B cell (primary cell): ENCODE measurements around the gene GXYLT1. TPM values are rescaled to one million over a fixed set of nuclear protein-coding genes. Genes with fewer than 3 reads are reported as not detected.

Experiments
- ATAC-seq: fragments of 200-7000 bp; cut with Tn5 transposase; one replicate; pipeline ENCODE4 v1.10.0; 2021; ENCODE audit warnings: low read depth, mild to moderate bottlenecking, moderate number of reproducible peaks, moderate library complexity
- CTCF ChIA-PET: fragments of 350-600 bp; sonication (Branson Sonifier 250); formaldehyde crosslinking; loops from one replicate; lab custom pipeline; 2021; ENCODE audit warnings: antibody characterized with exemption, inconsistent platforms; lab: Charles Lee
- POLR2A ChIA-PET: fragments of 350-600 bp; sonication (Branson Sonifier 250); formaldehyde crosslinking; loops from one replicate; lab custom pipeline; 2021; ENCODE audit warnings: antibody characterized with exemption; lab: Charles Lee
- DNase-seq: peaks from one replicate; pipeline ENCODE4 v3.0.0; 2013
- H2AFZ ChIP-seq: 2 replicates; pipeline ENCODE4 v1.6.1; 2012; ENCODE audit warnings: mild to moderate bottlenecking, low read depth, low read length; ENCODE audit not compliant: insufficient read depth, poor library complexity, severe bottlenecking
- H3K27ac ChIP-seq, 2 donors: 1 replicate in 1 of 2; 2 replicates in 1 of 2; pipeline ENCODE4 v1.5.1; 2012 to 2013; ENCODE audit warnings: low read length in 2 of 2, mild to moderate bottlenecking in 2 of 2, moderate library complexity in 1 of 2
- H3K27me3 ChIP-seq, 4 experiments: fragments of 200-600 bp in 1 of 4; sonication (generic) in 1 of 4; replicated peaks in 1 of 4; 1 replicate in 2 of 4; 2 replicates in 2 of 4; pipeline versions ENCODE4 v1.6.1 to v1.7.0; 2013 to 2016; ENCODE audit warnings: low read length in 3 of 4, mild to moderate bottlenecking in 2 of 4, mixed read lengths in 1 of 4, moderate library complexity in 1 of 4; ENCODE audit not compliant: insufficient read depth in 4 of 4, control insufficient read depth in 3 of 4; ENCODE audit errors: control extremely low read depth in 1 of 4
- H3K36me3 ChIP-seq, 2 experiments: replicated peaks in 1 of 2; 1 replicate in 1 of 2; 2 replicates in 1 of 2; pipeline versions ENCODE4 v1.6.1 to v1.7.1; 2013; ENCODE audit warnings: low read length in 1 of 2; ENCODE audit not compliant: insufficient read depth in 2 of 2, control insufficient read depth in 1 of 2; ENCODE audit errors: control extremely low read depth in 1 of 2, extremely low read depth in 1 of 2
- H3K4me1 ChIP-seq, 2 donors: fragments of 200-600 bp in 1 of 2; sonication (generic) in 1 of 2; 1 replicate in 1 of 2; 2 replicates in 1 of 2; pipeline versions ENCODE4 v1.5.1 to v1.6.1; 2013 to 2017; ENCODE audit warnings: low read length in 2 of 2; ENCODE audit not compliant: control insufficient read depth in 2 of 2, insufficient read depth in 2 of 2
- H3K4me2 ChIP-seq: replicated peaks from 2 replicates; pipeline ENCODE3; 2012; ENCODE audit warnings: mild to moderate bottlenecking, low read depth, low read length; ENCODE audit not compliant: poor library complexity, severe bottlenecking
- H3K4me3 ChIP-seq, 5 experiments: fragments of 200-600 bp in 1 of 5; sonication (generic) in 1 of 5; 1 replicate in 3 of 5; 2 replicates in 2 of 5; pipeline versions ENCODE4 v1.5.1 to v1.7.0; 2011 to 2016; ENCODE audit warnings: low read length in 4 of 5, mild to moderate bottlenecking in 4 of 5, low read depth in 2 of 5, control low read depth in 1 of 5, moderate library complexity in 1 of 5; ENCODE audit not compliant: insufficient read depth in 1 of 5; ENCODE audit errors: control extremely low read depth in 1 of 5, extremely low read depth in 1 of 5
- H3K79me2 ChIP-seq: fragments of 200-600 bp; sonication (generic); one replicate; pipeline ENCODE4 v1.6.0; 2016; ENCODE audit warnings: low read length; ENCODE audit not compliant: control insufficient read depth, insufficient read depth
- H3K9ac ChIP-seq: fragments of 200-600 bp; sonication (generic); 2 replicates; pipeline ENCODE4 v1.6.1; 2017; ENCODE audit warnings: mild to moderate bottlenecking, low read length, moderate library complexity
- H3K9me3 ChIP-seq, 3 donors: one replicate each; pipeline versions ENCODE4 v1.6.1 to v1.7.1; 2013; ENCODE audit warnings: low read length in 2 of 3; ENCODE audit not compliant: control insufficient read depth in 2 of 3, insufficient read depth in 1 of 3; ENCODE audit errors: control extremely low read depth in 1 of 3
- H4K20me1 ChIP-seq: 2 replicates; pipeline ENCODE4 v1.6.0; 2012; ENCODE audit warnings: mild to moderate bottlenecking, low read length; ENCODE audit not compliant: insufficient read depth, control insufficient read depth, poor library complexity, severe bottlenecking
- H3K27ac Mint-ChIP-seq: one replicate; pipeline ENCODE4 v1.8.0; 2021; ENCODE audit warnings: mixed read lengths
- H3K27me3 Mint-ChIP-seq: one replicate; pipeline ENCODE4 v1.8.0; 2021; ENCODE audit warnings: mixed read lengths
- H3K4me1 Mint-ChIP-seq: one replicate; pipeline ENCODE4 v1.8.0; 2021; ENCODE audit warnings: mixed read lengths
- H3K4me3 Mint-ChIP-seq: one replicate; pipeline ENCODE4 v1.8.0; 2021; ENCODE audit warnings: mixed read lengths
- H3K9me3 Mint-ChIP-seq: one replicate; pipeline ENCODE4 v1.8.0; 2022; ENCODE audit warnings: mixed read lengths; ENCODE audit not compliant: insufficient read depth
- CTCF ChIP-seq: fragments of 200-600 bp; IDR thresholded peaks from one replicate; pipeline ENCODE4 v1.8.0; 2022; ENCODE audit warnings: antibody characterized with exemption, mild to moderate bottlenecking
- EZH2 ChIP-seq: IDR thresholded peaks from 2 replicates; pipeline ENCODE4 v1.6.1; 2012; ENCODE audit warnings: borderline replicate concordance, low read depth, mild to moderate bottlenecking, moderate library complexity, low read length; ENCODE audit not compliant: insufficient read depth, poor library complexity, severe bottlenecking
- WGBS: methylation state at CpG from one replicate; pipeline ENCODE4 v1.1.5; 2013; ENCODE audit warnings: missing lambda C conversion rate; ENCODE audit not compliant: insufficient coverage; 5-methylcytosine and 5-hydroxymethylcytosine counted together
- intact Hi-C: fragments of 100-400 bp; cut with micrococcal nuclease; formaldehyde crosslinking; loops from one replicate; pipeline ENCODE4 v1.10.0; 2022
- polyA plus RNA-seq: library from polyadenylated mRNA; depleted of rRNA; stranded (reverse); fragments of >200 nt; gene quantifications from 2 replicates; pipeline ENCODE4 v1.2.3, GENCODE V29; 2012
- total RNA-seq, 2 donors: library from RNA; stranded (reverse); fragments of 120-200 nt in 1 of 2; gene quantifications; 1 replicate in 1 of 2; 2 replicates in 1 of 2; pipeline versions ENCODE4 v1.2.3 to v1.2.4, GENCODE V29; 2013 to 2022

The GXYLT1 gene
- total and polyA plus RNA-seq, 2 donors (not counting 1 experiment from before 2014, with no cell fraction given): 2.0 to 9.4 TPM

- Histone ChIP-seq H3K4me1 (peaks cover 3 to 11% of the 10 kb centered on the region in 2 donors), H3K9me3 (no peaks in the 10 kb centered on the region), H3K36me3 (peaks cover 6 to 14% of the 10 kb centered on the region in 2 experiments), H3K27me3 (no peaks in the 10 kb centered on the region), H3K4me3 (no peak overlapping the region), H2AFZ (no peak overlapping the region), H3K79me2 (peaks cover 10% of the 10 kb centered on the region), H4K20me1 (no peaks in the 10 kb centered on the region), H3K4me2 (no peak overlapping the region), H3K9ac (no peak overlapping the region), H3K27ac (no peak overlapping the region)
- Mint-ChIP-seq H3K9me3 (no peaks in the 10 kb centered on the region), H3K4me1 (peaks cover 25% of the 10 kb centered on the region), H3K4me3 (no peak overlapping the region), H3K27ac (no peak overlapping the region), H3K27me3 (no peaks in the 10 kb centered on the region)
- DNase-seq (no peak), ATAC-seq (no peak)
- intact Hi-C loops: no loop called here
- CTCF ChIA-PET: no interaction called here
- POLR2A ChIA-PET: no interaction called here
- no peak for TF ChIP-seq EZH2
- TF ChIP-seq CTCF: no peak
- 96% methylated on average over 6 of the region's 6 CpGs for WGBS
Observed at GRCh38 chr12:42192686-42193085, 48.0 kb upstream of the GXYLT1 start.

- TF ChIP-seq EZH2 (no peak), CTCF (no peak)
- Mint-ChIP-seq H3K27me3 (no peaks in the 10 kb centered on the region), H3K4me1 (peaks cover 26% of the 10 kb centered on the region), H3K9me3 (no peaks in the 10 kb centered on the region), H3K4me3 (no peak overlapping the region), H3K27ac (no peak overlapping the region)
- Histone ChIP-seq H3K27ac (no peak overlapping the region), H2AFZ (no peak overlapping the region), H3K9ac (no peak overlapping the region), H3K4me2 (no peak overlapping the region), H3K4me3 (no peak overlapping the region), H3K4me1 (peaks cover 7 to 15% of the 10 kb centered on the region in 2 donors), H3K27me3 (no peaks in the 10 kb centered on the region), H4K20me1 (no peaks in the 10 kb centered on the region), H3K79me2 (peaks cover 11% of the 10 kb centered on the region), H3K9me3 (no peaks in the 10 kb centered on the region), H3K36me3 (peaks cover 4 to 10% of the 10 kb centered on the region in 2 experiments)
- intact Hi-C loops: no loop called here
- no peak for DNase-seq
- no CpG with 5 or more reads among the region's 1 CpG for WGBS
- ATAC-seq: no peak
- POLR2A ChIA-PET: no interaction called here
- CTCF ChIA-PET: no interaction called here
Observed at GRCh38 chr12:42192258-42192657, 47.6 kb upstream of the GXYLT1 start.
